HepG2 (cell line): ENCODE results near the gene CLCN2. TPM values are rescaled to one million over a fixed set of nuclear protein-coding genes. Genes with fewer than 3 reads are reported as not detected.

Experiments
- ATAC-seq: fragments of 200-7000 bp; cut with Tn5 transposase; 3 replicates; pipeline ENCODE4 v1.9.1; 2020; ENCODE audit warnings: mild to moderate bottlenecking, moderate library complexity
- BruUV-seq: library from RNA; stranded (reverse); fragments of 400-500 nt; replicated peaks from 2 replicates; lab custom pipeline; 2021; lab: Mats Ljungman, UMichigan
- CTCF ChIA-PET: fragments of 300-600 bp; formaldehyde crosslinking; extraction: SDS; loops from one replicate; lab custom pipeline; 2021; ENCODE audit warnings: low total read pairs, inconsistent platforms, low intra/inter-chr PET ratio; lab: Yijun Ruan, JAX
- POLR2A ChIA-PET: fragments of 350-600 bp; sonication (Branson Sonifier 250); formaldehyde crosslinking; loops from one replicate; lab custom pipeline; 2020; ENCODE audit warnings: antibody characterized with exemption, inconsistent platforms; lab: Yijun Ruan, JAX
- DNase-seq: peaks from one replicate; pipeline ENCODE4 v3.0.0-alpha.2; 2015; ENCODE audit warnings: low spot score
- FAIRE-seq: peaks from 3 replicates; lab custom pipeline; 2011; peaks lifted over from hg19 to GRCh38; lab: Jason Lieb, UNC
- H2AFZ ChIP-seq: one replicate; pipeline ENCODE4 v1.6.1; 2011; ENCODE audit warnings: low read length, inconsistent platforms
- H3K27ac ChIP-seq: fragments of 300-600 bp; 3 replicates; pipeline ENCODE4 v1.8.0; 2011; ENCODE audit warnings: mixed run types, mild to moderate bottlenecking, mixed read lengths, low read length, inconsistent platforms; ENCODE audit not compliant: insufficient read depth; ENCODE audit errors: extremely low read length
- H3K27me3 ChIP-seq, 2 experiments: fragments of 200-600 bp in 1 of 2; 2 replicates in 1 of 2; 3 replicates in 1 of 2; pipeline versions ENCODE4 v1.6.0 to v1.8.0; 2011; ENCODE audit warnings: low read length in 2 of 2, mild to moderate bottlenecking in 2 of 2, moderate library complexity in 2 of 2, inconsistent platforms in 1 of 2; ENCODE audit not compliant: insufficient read depth in 2 of 2, control insufficient read depth in 1 of 2
- H3K36me3 ChIP-seq, 2 experiments: fragments of 200-600 bp in 1 of 2; replicated peaks in 1 of 2; 2 replicates in 1 of 2; 3 replicates in 1 of 2; pipeline versions ENCODE4 v1.5.1 to v1.8.0; 2011; ENCODE audit warnings: low read length in 2 of 2, inconsistent platforms in 1 of 2; ENCODE audit not compliant: insufficient read depth in 2 of 2, control insufficient read depth in 1 of 2
- H3K4me1 ChIP-seq: 2 replicates; pipeline ENCODE4 v1.5.1; 2012; ENCODE audit warnings: low read length, inconsistent platforms; ENCODE audit not compliant: insufficient read depth
- H3K4me2 ChIP-seq: 2 replicates; pipeline ENCODE4 v1.6.0; 2011; ENCODE audit warnings: low read depth, low read length, inconsistent platforms
- H3K4me3 ChIP-seq, 3 experiments: fragments of 200-600 bp in 1 of 3; sonication (generic), shearing (Covaris generic) in 1 of 3; replicated peaks in 1 of 3; 2 replicates each; pipeline ENCODE4 v1.5.1; 2011 to 2016; ENCODE audit warnings: low read length in 3 of 3, inconsistent platforms in 2 of 3, low read depth in 2 of 3, mild to moderate bottlenecking in 2 of 3, control low read depth in 1 of 3, mixed read lengths in 1 of 3; ENCODE audit not compliant: insufficient read depth in 1 of 3
- H3K79me2 ChIP-seq: one replicate; pipeline ENCODE4 v1.6.1; 2011; ENCODE audit warnings: low read length, inconsistent platforms; ENCODE audit not compliant: insufficient read depth
- H3K9ac ChIP-seq: 2 replicates; pipeline ENCODE4 v1.6.0; 2011; ENCODE audit warnings: mild to moderate bottlenecking, low read depth, low read length, inconsistent platforms; ENCODE audit not compliant: insufficient read depth
- H3K9me3 ChIP-seq: 2 replicates; pipeline ENCODE4 v1.5.1; 2012; ENCODE audit warnings: mild to moderate bottlenecking, low read length
- H4K20me1 ChIP-seq: 2 replicates; pipeline ENCODE4 v1.6.0; 2011; ENCODE audit warnings: inconsistent platforms, mild to moderate bottlenecking, low read length, moderate library complexity; ENCODE audit not compliant: insufficient read depth
- POLR2G ChIP-seq: fragments of 200-400 bp; formaldehyde crosslinking; IDR thresholded peaks from 2 replicates; pipeline ENCODE4 v1.6.1; 2018; ENCODE audit warnings: mild to moderate bottlenecking, low read depth, low read length, moderate library complexity
- RAD51 ChIP-seq: fragments of 450-650 bp; IDR thresholded peaks from 2 replicates; pipeline ENCODE4 v1.6.1; 2016; ENCODE audit warnings: borderline replicate concordance
- RNF2 ChIP-seq: fragments of 450-650 bp; conservative IDR thresholded peaks from 2 replicates; pipeline ENCODE4 v1.6.1; 2016; ENCODE audit warnings: low read depth
- SRF ChIP-seq: IDR thresholded peaks from 2 replicates; pipeline ENCODE4 v1.6.1; 2011; ENCODE audit warnings: mild to moderate bottlenecking, low read depth, low read length, moderate library complexity
- ZBTB3 ChIP-seq: sonication (generic); formaldehyde crosslinking; IDR thresholded peaks from 2 replicates; pipeline ENCODE4 v1.4.0; 2020; ENCODE audit warnings: low read depth, mild to moderate bottlenecking, moderate library complexity, missing genetic modification reagents, borderline replicate concordance
- ZNF207 ChIP-seq: fragments of 450-650 bp; IDR thresholded peaks from 2 replicates; pipeline ENCODE4 v1.6.1; 2016; ENCODE audit warnings: antibody characterized with exemption, borderline replicate concordance
- ZNF33A ChIP-seq: sonication (generic); formaldehyde crosslinking; IDR thresholded peaks from 2 replicates; pipeline ENCODE4 v1.5.1; 2020; ENCODE audit warnings: missing genetic modification reagents, mild to moderate bottlenecking, moderate library complexity, borderline replicate concordance
- ZNF550 ChIP-seq: sonication (generic); formaldehyde crosslinking; IDR thresholded peaks from 2 replicates; pipeline ENCODE4 v1.4.0; 2020; ENCODE audit warnings: mild to moderate bottlenecking, missing genetic modification reagents, borderline replicate concordance
- ZNF687 ChIP-seq: sonication (generic); formaldehyde crosslinking; IDR thresholded peaks from 2 replicates; pipeline ENCODE4 v1.5.1; 2020; ENCODE audit warnings: mild to moderate bottlenecking, missing genetic modification reagents, moderate library complexity
- WGBS: methylation state at CpG from one replicate; pipeline ENCODE4 v1.1.6; 2017; ENCODE audit warnings: low lambda C conversion rate; 5-methylcytosine and 5-hydroxymethylcytosine counted together
- in situ Hi-C: cut with HindIII; loops from 2 replicates; pipeline ENCODE4 v1.10.0; 2017; ENCODE audit warnings: low pct_unique_long_range_greater_than_20kb; ENCODE audit not compliant: extremely low pct_ligation_motif_present
- intact Hi-C: fragments of 100-400 bp; cut with micrococcal nuclease; formaldehyde crosslinking; loops from one replicate; pipeline ENCODE4 v1.10.0; 2022; ENCODE audit not compliant: unreplicated experiment
- polyA plus RNA-seq, 8 experiments: library from polyadenylated mRNA; depleted of rRNA in 3 of 8; stranded (reverse) in 7 of 8; unstranded in 1 of 8; fragments of >200 nt; fragmentation: Illumina TruSeq in 4 of 8; extraction: Trizol in 4 of 8; gene quantifications; 2 replicates each; pipeline versions ENCODE4 v1.2.1 to v1.2.3, GENCODE V29; 2011 to 2016; ENCODE audit warnings: low read depth in 4 of 8, missing spikeins in 1 of 8, mixed read lengths in 1 of 8; ENCODE audit not compliant: insufficient read depth in 1 of 8
- total RNA-seq, 5 experiments: library from RNA; depleted of rRNA; stranded (reverse); fragments of >200 nt; fragmentation: Illumina TruSeq; extraction: Trizol; gene quantifications; 2 replicates each; pipeline ENCODE4 v1.2.3, GENCODE V29; 2016; ENCODE audit warnings: low read depth in 1 of 5
- TF ChIP-seq, protein P1 (sequence below): sonication (generic); formaldehyde crosslinking; IDR thresholded peaks from 2 replicates; pipeline ENCODE4 v1.8.1; 2023; ENCODE audit warnings: mild to moderate bottlenecking, moderate library complexity, missing genetic modification reagents
- TF ChIP-seq, protein P2 (sequence below): sonication (generic); formaldehyde crosslinking; IDR thresholded peaks from 2 replicates; pipeline ENCODE4 v1.5.0; 2020; ENCODE audit warnings: mild to moderate bottlenecking, low read depth, missing genetic modification reagents, borderline replicate concordance

Gene CLCN2
- total and polyA plus RNA-seq, 2 of the 13 experiments (the other 11 are each of a cell fraction or from before 2014, with no cell fraction given) = 11.4 to 13.5 TPM

GRCh38 chr3:184388164-184388935, 26.9 kb upstream of the CLCN2 start:
- H3K27ac ChIP-seq = no peak overlapping the region
- no peaks in the 10 kb centered on the region for H3K4me1 ChIP-seq
- CTCF ChIA-PET = no interaction called here
- no peaks in the 10 kb centered on the region for H4K20me1 ChIP-seq
- no peaks in the 10 kb centered on the region for H3K79me2 ChIP-seq
- TF ChIP-seq, protein P1, sequence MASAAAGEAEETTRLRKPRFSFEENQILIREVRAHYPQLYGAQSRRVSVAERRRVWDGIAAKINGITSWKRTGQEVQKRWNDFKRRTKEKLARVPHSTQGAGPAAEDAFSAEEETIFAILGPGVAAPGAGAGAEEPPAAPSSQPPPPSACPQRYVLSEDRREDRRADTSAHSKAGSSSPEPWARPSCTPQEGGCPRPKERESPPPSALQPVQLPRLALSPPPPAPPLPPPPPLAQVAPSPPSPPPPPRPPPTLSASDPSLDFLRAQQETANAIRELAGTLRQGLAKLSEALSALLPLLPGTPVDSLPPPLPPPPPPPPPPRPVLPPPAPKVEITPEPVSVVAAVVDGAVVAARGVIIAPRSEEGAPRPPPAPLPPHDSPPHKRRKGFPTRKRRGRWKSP (CRISPR knock-in tag) = no peak
- no peak for TF ChIP-seq ZNF207
- no peak for TF ChIP-seq RAD51
- no peak for TF ChIP-seq RNF2
- no peak for TF ChIP-seq POLR2G
- TF ChIP-seq SRF = no peak
- no peak for TF ChIP-seq ZBTB3 (CRISPR knock-in tag)
- no peak for TF ChIP-seq ZNF550 (CRISPR knock-in tag)
- TF ChIP-seq ZNF33A (CRISPR knock-in tag) = no peak
- TF ChIP-seq, protein P2, sequence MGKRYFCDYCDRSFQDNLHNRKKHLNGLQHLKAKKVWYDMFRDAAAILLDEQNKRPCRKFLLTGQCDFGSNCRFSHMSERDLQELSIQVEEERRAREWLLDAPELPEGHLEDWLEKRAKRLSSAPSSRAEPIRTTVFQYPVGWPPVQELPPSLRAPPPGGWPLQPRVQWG = no peak
- no peak for TF ChIP-seq ZNF687 (CRISPR knock-in tag)
- H3K9me3 ChIP-seq = no peaks in the 10 kb centered on the region
- 86% methylated on average over 7 of the region's 8 CpGs for WGBS
- H3K4me2 ChIP-seq = no peak overlapping the region
- no TSS peak for BruUV-seq
- H3K4me3 ChIP-seq = no peak overlapping the region
- FAIRE-seq = no peak
- no peaks in the 10 kb centered on the region for H3K27me3 ChIP-seq
- in situ Hi-C loops = no loop called here
- intact Hi-C loops = no loop called here
- no peak overlapping the region for H3K9ac ChIP-seq
- POLR2A ChIA-PET = interaction anchor here (1.2 to 1.3 kb wide), 2 partner anchors 8 to 17 kb away, joined by 5 read pairs; partner anchors contain the start of gene CHRD
- H2AFZ ChIP-seq = no peak overlapping the region
- DNase-seq = no peak
- peaks cover 11 to 29% of the 10 kb centered on the region in 2 experiments; a peak in 4 of 5 replicates for H3K36me3 ChIP-seq
- no peak for ATAC-seq
